ENCODE results near the gene COL4A4. TPM values are rescaled to one million over a fixed set of nuclear protein-coding genes. Genes with fewer than 3 reads are reported as not detected.

Gene COL4A4
- total and polyA plus RNA-seq, 5 donors, result 3.6 to 17.2 (median 15.1) TPM

GRCh38 chr2:226977775-226978190 lies 186.2 kb downstream of the COL4A4 start:
- Histone ChIP-seq H3K4me3 (ENCODE audit: low read length) (no peak overlapping the region), H3K27ac (ENCODE audit: low read length) (no peak overlapping the region), H3K9me3 (ENCODE audit: control insufficient read depth, low read length) (no peaks in the 10 kb centered on the region), H3K4me1 (ENCODE audit: control insufficient read depth, insufficient read depth, low read length) (no peaks in the 10 kb centered on the region), H3K27me3 (ENCODE audit: control insufficient read depth, insufficient read depth) (no peaks in the 10 kb centered on the region)
- ATAC-seq (no peak), DNase-seq (no peak)
- intact Hi-C loops (cut with DNase I), result no loop called here
- 78% methylated on average over 2 of the region's 2 CpGs for WGBS

GRCh38 chr2:226973816-226974215 lies 190.2 kb downstream of the COL4A4 start:
- WGBS, result 91% methylated on average over 10 of the region's 10 CpGs
- H3K4me3 ChIP-seq (ENCODE audit: low read length), result no peak overlapping the region
- no peaks in the 10 kb centered on the region for H3K9me3 ChIP-seq (ENCODE audit: control insufficient read depth, low read length)
- H3K27ac ChIP-seq (ENCODE audit: low read length), result no peak overlapping the region
- no peaks in the 10 kb centered on the region for H3K27me3 ChIP-seq (ENCODE audit: control insufficient read depth, insufficient read depth)
- no peak for DNase-seq
- no peaks in the 10 kb centered on the region for H3K4me1 ChIP-seq (ENCODE audit: control insufficient read depth, insufficient read depth, low read length)
- intact Hi-C loops (cut with DNase I), result no loop called here
- ATAC-seq, result no peak

GRCh38 chr2:226971770-226972169 lies 192.2 kb downstream of the COL4A4 start:
- no peak for DNase-seq
- ATAC-seq, result no peak
- intact Hi-C loops (cut with DNase I), result no loop called here
- Histone ChIP-seq H3K4me1 (ENCODE audit: control insufficient read depth, insufficient read depth, low read length) (no peaks in the 10 kb centered on the region), H3K27ac (ENCODE audit: low read length) (no peak overlapping the region), H3K9me3 (ENCODE audit: control insufficient read depth, low read length) (no peaks in the 10 kb centered on the region), H3K4me3 (ENCODE audit: low read length) (no peak overlapping the region), H3K27me3 (ENCODE audit: control insufficient read depth, insufficient read depth) (no peaks in the 10 kb centered on the region)
- WGBS, result 94% methylated on average over 4 of the region's 4 CpGs

GRCh38 chr2:226971084-226971483 lies 192.9 kb downstream of the COL4A4 start:
- intact Hi-C loops (cut with DNase I), result no loop called here

GRCh38 chr2:226970362-226970761 lies 193.6 kb downstream of the COL4A4 start:
- Histone ChIP-seq H3K27ac (ENCODE audit: low read length) (no peak overlapping the region), H3K27me3 (ENCODE audit: control insufficient read depth, insufficient read depth) (no peaks in the 10 kb centered on the region), H3K4me1 (ENCODE audit: control insufficient read depth, insufficient read depth, low read length) (no peaks in the 10 kb centered on the region), H3K9me3 (ENCODE audit: control insufficient read depth, low read length) (no peaks in the 10 kb centered on the region), H3K4me3 (ENCODE audit: low read length) (no peak overlapping the region)
- DNase-seq (no peak), ATAC-seq (no peak)
- intact Hi-C loops (cut with DNase I), result no loop called here
- 68% methylated on average over 3 of the region's 3 CpGs for WGBS

More at GRCh38 chr2:226971084-226971483, 192.9 kb downstream of the COL4A4 start:
- no peak for ATAC-seq
- H3K4me3 ChIP-seq (ENCODE audit: low read length), result no peak overlapping the region
- no peaks in the 10 kb centered on the region for H3K4me1 ChIP-seq (ENCODE audit: control insufficient read depth, insufficient read depth, low read length)
- no peaks in the 10 kb centered on the region for H3K27me3 ChIP-seq (ENCODE audit: control insufficient read depth, insufficient read depth)
- DNase-seq, result no peak
- no peak overlapping the region for H3K27ac ChIP-seq (ENCODE audit: low read length)
- 79% methylated on average over 6 of the region's 6 CpGs for WGBS
- no peaks in the 10 kb centered on the region for H3K9me3 ChIP-seq (ENCODE audit: control insufficient read depth, low read length)

GRCh38 chr2:226969417-226970080 lies 194.5 kb downstream of the COL4A4 start:
- Histone ChIP-seq H3K27me3 (ENCODE audit: control insufficient read depth, insufficient read depth) (no peaks in the 10 kb centered on the region), H3K4me1 (ENCODE audit: control insufficient read depth, insufficient read depth, low read length) (no peaks in the 10 kb centered on the region), H3K9me3 (ENCODE audit: control insufficient read depth, low read length) (no peaks in the 10 kb centered on the region), H3K4me3 (ENCODE audit: low read length) (no peak overlapping the region), H3K27ac (ENCODE audit: low read length) (no peak overlapping the region)
- ATAC-seq, result no peak
- WGBS, result 59% methylated on average over 6 of the region's 6 CpGs
- intact Hi-C loops (cut with DNase I), result loop anchor here in 1 of 4 donors (10.0 kb wide), 1 partner anchor 125 kb away; no protein-coding TSS in a partner anchor
- DNase-seq, result no peak

GRCh38 chr2:226965376-226965775 lies 198.6 kb downstream of the COL4A4 start:
- ATAC-seq (no peak), DNase-seq (no peak)
- no peaks in the 10 kb centered on the region for H3K4me1 ChIP-seq (ENCODE audit: control insufficient read depth, insufficient read depth, low read length)
- H3K27me3 ChIP-seq (ENCODE audit: control insufficient read depth, insufficient read depth), result no peaks in the 10 kb centered on the region
- H3K9me3 ChIP-seq (ENCODE audit: control insufficient read depth, low read length), result no peaks in the 10 kb centered on the region
- no peak overlapping the region for H3K27ac ChIP-seq (ENCODE audit: low read length)
- WGBS, result 98% methylated on average over 1 of the region's 1 CpG
- intact Hi-C loops (cut with DNase I), result loop anchor here in 1 of 4 donors (10.0 kb wide), 1 partner anchor 121 kb away; no protein-coding TSS in a partner anchor
- H3K4me3 ChIP-seq (ENCODE audit: low read length), result no peak overlapping the region

- no peak overlapping the region for H3K27ac ChIP-seq (ENCODE audit: low read length)
- intact Hi-C loops (cut with DNase I), result loop anchor here in 1 of 4 donors (10.0 kb wide), 1 partner anchor 119 kb away; no protein-coding TSS in a partner anchor
- 38% methylated on average over 1 of the region's 1 CpG for WGBS
- no peaks in the 10 kb centered on the region for H3K27me3 ChIP-seq (ENCODE audit: control insufficient read depth, insufficient read depth)
- DNase-seq (no peak), ATAC-seq (no peak)
- H3K9me3 ChIP-seq (ENCODE audit: control insufficient read depth, low read length), result no peaks in the 10 kb centered on the region
- H3K4me3 ChIP-seq (ENCODE audit: low read length), result no peak overlapping the region
- no peaks in the 10 kb centered on the region for H3K4me1 ChIP-seq (ENCODE audit: control insufficient read depth, insufficient read depth, low read length)
Measured at GRCh38 chr2:226963528-226963927, 200.5 kb downstream of the COL4A4 start.

- Histone ChIP-seq H3K27me3 (ENCODE audit: control insufficient read depth, insufficient read depth) (no peaks in the 10 kb centered on the region), H3K4me1 (ENCODE audit: control insufficient read depth, insufficient read depth, low read length) (no peaks in the 10 kb centered on the region), H3K4me3 (ENCODE audit: low read length) (no peak overlapping the region), H3K27ac (ENCODE audit: low read length) (no peak overlapping the region), H3K9me3 (ENCODE audit: control insufficient read depth, low read length) (no peaks in the 10 kb centered on the region)
- WGBS, result 88% methylated on average over 3 of the region's 3 CpGs
- ATAC-seq (no peak), DNase-seq (no peak)
- intact Hi-C loops (cut with DNase I), result loop anchor here in 1 of 4 donors (10.0 kb wide), 1 partner anchor 117 kb away; no protein-coding TSS in a partner anchor
Measured at GRCh38 chr2:226962176-226962773, 201.7 kb downstream of the COL4A4 start.

- no peak for DNase-seq
- Histone ChIP-seq H3K4me3 (ENCODE audit: low read length) (no peak overlapping the region), H3K4me1 (ENCODE audit: control insufficient read depth, insufficient read depth, low read length) (peaks cover 7% of the 10 kb centered on the region), H3K9me3 (ENCODE audit: control insufficient read depth, low read length) (no peaks in the 10 kb centered on the region), H3K27ac (ENCODE audit: low read length) (no peak overlapping the region), H3K27me3 (ENCODE audit: control insufficient read depth, insufficient read depth) (no peaks in the 10 kb centered on the region)
- 94% methylated on average over 1 of the region's 1 CpG for WGBS
- intact Hi-C loops (cut with DNase I), result no loop called here
- ATAC-seq, result no peak
Measured at GRCh38 chr2:226959418-226959817, 204.6 kb downstream of the COL4A4 start.

- Histone ChIP-seq H3K27ac (ENCODE audit: low read length) (no peak overlapping the region), H3K27me3 (ENCODE audit: control insufficient read depth, insufficient read depth) (no peaks in the 10 kb centered on the region), H3K9me3 (ENCODE audit: control insufficient read depth, low read length) (no peaks in the 10 kb centered on the region), H3K4me1 (ENCODE audit: control insufficient read depth, insufficient read depth, low read length) (peaks cover 7% of the 10 kb centered on the region), H3K4me3 (ENCODE audit: low read length) (no peak overlapping the region)
- 11% methylated on average over 1 of the region's 1 CpG for WGBS
- no peak for DNase-seq
- peak in 1 of 2 donors; percentile 50 for ATAC-seq
- intact Hi-C loops (cut with DNase I), result no loop called here
Measured at GRCh38 chr2:226956659-226957058, 207.3 kb downstream of the COL4A4 start.

All from right cardiac atrium (tissue), 5 donors.